ENCODE data around the gene ARHGEF11. TPM values are rescaled to one million over a fixed set of nuclear protein-coding genes. Genes with fewer than 3 reads are reported as not detected.

ARHGEF11 gene
- total and polyA plus RNA-seq, 7 donors: 7.0 to 22.8 (median 19.9) TPM

- TF ChIP-seq CTCF (IDR thresholded peaks at IDR 0.05): no peak
- 60 to 70% (median 70%) methylated on average over 6 of the region's 6 CpGs for WGBS, 3 donors
- H3K9me3 ChIP-seq: no peaks in the 10 kb centered on the region
- DNase-seq: peak in 1 of 2 donors; percentile 28
- intact Hi-C loops (cut with DNase I): no loop called here
- H3K36me3 ChIP-seq (ENCODE audit: insufficient read depth in 1 of 2, low read depth in 1 of 2): peaks cover 0 to 36% of the 10 kb centered on the region in 2 donors
- ATAC-seq: no peak
- H3K27ac ChIP-seq: no peak overlapping the region
- H3K4me3 ChIP-seq: no peak overlapping the region
- no peaks in the 10 kb centered on the region for H3K4me1 ChIP-seq
- H3K27me3 ChIP-seq (ENCODE audit: insufficient read depth in 3 of 3, low read length in 2 of 3): peaks cover 0 to 20% (median 3%) of the 10 kb centered on the region in 3 donors
Measured at GRCh38 chr1:156933136-156933535, 112.4 kb downstream of the ARHGEF11 start.

- Histone ChIP-seq H3K9me3 (no peaks in the 10 kb centered on the region), H3K27ac (no peak overlapping the region), H3K27me3 (ENCODE audit: insufficient read depth in 3 of 3, low read length in 2 of 3) (peaks cover 0 to 30% (median 8%) of the 10 kb centered on the region in 3 donors), H3K4me1 (no peaks in the 10 kb centered on the region), H3K4me3 (no peak overlapping the region), H3K36me3 (ENCODE audit: insufficient read depth in 1 of 2, low read depth in 1 of 2) (peaks cover 0 to 26% of the 10 kb centered on the region in 2 donors)
- no peak for TF ChIP-seq CTCF (IDR thresholded peaks at IDR 0.05)
- intact Hi-C loops (cut with DNase I): no loop called here
- ATAC-seq: peak in 3 of 4 donors; percentile 7 to 23 (median 19)
- DNase-seq: peak in 1 of 2 donors; percentile 43
- 44 to 51% (median 46%) methylated on average over 8 of the region's 8 CpGs for WGBS, 3 donors
Measured at GRCh38 chr1:156931974-156932710, 113.4 kb downstream of the ARHGEF11 start.

GRCh38 chr1:156931211-156931952 lies 114.2 kb downstream of the ARHGEF11 start:
- Histone ChIP-seq H3K9me3 (no peaks in the 10 kb centered on the region), H3K27ac (no peak overlapping the region), H3K27me3 (ENCODE audit: insufficient read depth in 3 of 3, low read length in 2 of 3) (peaks cover 0 to 38% (median 14%) of the 10 kb centered on the region in 3 donors), H3K4me3 (no peak overlapping the region), H3K4me1 (no peaks in the 10 kb centered on the region), H3K36me3 (ENCODE audit: insufficient read depth in 1 of 2, low read depth in 1 of 2) (peaks cover 0 to 19% of the 10 kb centered on the region in 2 donors)
- DNase-seq (peak in 1 of 2 donors; percentile 35), ATAC-seq (peak in 3 of 4 donors; percentile 10 to 20 (median 11))
- no peak for TF ChIP-seq CTCF (IDR thresholded peaks at IDR 0.05)
- intact Hi-C loops (cut with DNase I): no loop called here
- 55 to 61% (median 59%) methylated on average over 11 of the region's 11 CpGs for WGBS, 3 donors

- WGBS, 3 donors: 41 to 53% (median 43%) methylated on average over 4 of the region's 4 CpGs
- peaks cover 0 to 45% (median 14%) of the 10 kb centered on the region in 3 donors for H3K27me3 ChIP-seq (ENCODE audit: insufficient read depth in 3 of 3, low read length in 2 of 3)
- no peak for TF ChIP-seq CTCF (IDR thresholded peaks at IDR 0.05)
- DNase-seq: no peak
- no peaks in the 10 kb centered on the region for H3K4me1 ChIP-seq
- intact Hi-C loops (cut with DNase I): no loop called here
- H3K27ac ChIP-seq: no peak overlapping the region
- no peak overlapping the region for H3K4me3 ChIP-seq
- H3K36me3 ChIP-seq (ENCODE audit: insufficient read depth in 1 of 2, low read depth in 1 of 2): peaks cover 0 to 10% of the 10 kb centered on the region in 2 donors
- ATAC-seq: no peak
- no peaks in the 10 kb centered on the region for H3K9me3 ChIP-seq
Measured at GRCh38 chr1:156930483-156930882, 115.1 kb downstream of the ARHGEF11 start.

Data from psoas muscle (tissue), 8 donors.